Mesendoderm (in vitro differentiated cells): Measurements from ENCODE around the gene MED29.
"Not testable (repeated sequence)": the region's sequence is repeated elsewhere in the genome, so short reads cannot be mapped to it uniquely, and the experiment has no call there.

Experiments
- DNase-seq: peaks from one replicate; pipeline ENCODE4 v3.0.0; 2013
- H2AK5ac ChIP-seq: 2 replicates; pipeline ENCODE4 v1.6.1; 2013; ENCODE audit warnings: low read length, inconsistent platforms
- H2BK120ac ChIP-seq: 2 replicates; pipeline ENCODE4 v1.6.1; 2013; ENCODE audit warnings: low read depth, mild to moderate bottlenecking, low read length, moderate library complexity, mixed read lengths
- H2BK15ac ChIP-seq: replicated peaks from 2 replicates; pipeline ENCODE4 v1.6.1; 2013; ENCODE audit warnings: low read depth, mild to moderate bottlenecking, moderate library complexity
- H2BK5ac ChIP-seq: 2 replicates; pipeline ENCODE4 v1.6.1; 2013; ENCODE audit warnings: low read length, inconsistent platforms
- H3K18ac ChIP-seq: 2 replicates; pipeline ENCODE4 v1.6.1; 2013; ENCODE audit warnings: mild to moderate bottlenecking, low read length, mixed read lengths
- H3K23ac ChIP-seq: one replicate; pipeline ENCODE4 v1.6.1; 2013; ENCODE audit warnings: low read length
- H3K27ac ChIP-seq: 2 replicates; pipeline ENCODE4 v1.5.1; 2013; ENCODE audit warnings: low read depth, mild to moderate bottlenecking, inconsistent platforms, low read length, moderate library complexity
- H3K27me3 ChIP-seq: 2 replicates; pipeline ENCODE4 v1.6.1; 2013; ENCODE audit warnings: low read length, control low read depth, mild to moderate bottlenecking, inconsistent platforms; ENCODE audit not compliant: insufficient read depth, poor library complexity
- H3K36me3 ChIP-seq: 2 replicates; pipeline ENCODE4 v1.6.1; 2013; ENCODE audit warnings: low read length, inconsistent platforms; ENCODE audit not compliant: control insufficient read depth, insufficient read depth
- H3K4ac ChIP-seq: one replicate; pipeline ENCODE4 v1.6.1; 2013; ENCODE audit warnings: low read depth, mild to moderate bottlenecking, low read length, moderate library complexity
- H3K4me1 ChIP-seq: 2 replicates; pipeline ENCODE4 v1.6.1; 2013; ENCODE audit warnings: low read depth, low read length, inconsistent platforms; ENCODE audit not compliant: control insufficient read depth
- H3K4me2 ChIP-seq: 2 replicates; pipeline ENCODE4 v1.6.1; 2013; ENCODE audit warnings: low read length
- H3K4me3 ChIP-seq: 2 replicates; pipeline ENCODE4 v1.5.1; 2013; ENCODE audit warnings: mild to moderate bottlenecking, low read length
- H3K56ac ChIP-seq: one replicate; pipeline ENCODE4 v1.6.1; 2013; ENCODE audit warnings: low read length
- H3K79me1 ChIP-seq: 2 replicates; pipeline ENCODE4 v1.6.1; 2013; ENCODE audit warnings: low read length, inconsistent platforms
- H3K79me2 ChIP-seq: 2 replicates; pipeline ENCODE4 v1.6.1; 2013; ENCODE audit warnings: mild to moderate bottlenecking, low read length; ENCODE audit not compliant: control insufficient read depth, insufficient read depth
- H3K9ac ChIP-seq: 2 replicates; pipeline ENCODE4 v1.6.1; 2013; ENCODE audit warnings: low read length, inconsistent platforms
- H4K5ac ChIP-seq: one replicate; pipeline ENCODE4 v1.6.1; 2013; ENCODE audit warnings: low read length
- H4K8ac ChIP-seq: one replicate; pipeline ENCODE4 v1.6.1; 2013; ENCODE audit warnings: low read depth, mild to moderate bottlenecking, control low read depth, low read length, moderate library complexity
- WGBS: extraction: QIAGEN DNeasy Blood & Tissue Kit; methylation state at CpG from one replicate; pipeline ENCODE4 v1.1.7; 2013; ENCODE audit warnings: low lambda C conversion rate, missing lambda C conversion rate; ENCODE audit not compliant: insufficient coverage; ENCODE audit errors: extremely low coverage; 5-methylcytosine and 5-hydroxymethylcytosine counted together

Gene MED29

DNA sequence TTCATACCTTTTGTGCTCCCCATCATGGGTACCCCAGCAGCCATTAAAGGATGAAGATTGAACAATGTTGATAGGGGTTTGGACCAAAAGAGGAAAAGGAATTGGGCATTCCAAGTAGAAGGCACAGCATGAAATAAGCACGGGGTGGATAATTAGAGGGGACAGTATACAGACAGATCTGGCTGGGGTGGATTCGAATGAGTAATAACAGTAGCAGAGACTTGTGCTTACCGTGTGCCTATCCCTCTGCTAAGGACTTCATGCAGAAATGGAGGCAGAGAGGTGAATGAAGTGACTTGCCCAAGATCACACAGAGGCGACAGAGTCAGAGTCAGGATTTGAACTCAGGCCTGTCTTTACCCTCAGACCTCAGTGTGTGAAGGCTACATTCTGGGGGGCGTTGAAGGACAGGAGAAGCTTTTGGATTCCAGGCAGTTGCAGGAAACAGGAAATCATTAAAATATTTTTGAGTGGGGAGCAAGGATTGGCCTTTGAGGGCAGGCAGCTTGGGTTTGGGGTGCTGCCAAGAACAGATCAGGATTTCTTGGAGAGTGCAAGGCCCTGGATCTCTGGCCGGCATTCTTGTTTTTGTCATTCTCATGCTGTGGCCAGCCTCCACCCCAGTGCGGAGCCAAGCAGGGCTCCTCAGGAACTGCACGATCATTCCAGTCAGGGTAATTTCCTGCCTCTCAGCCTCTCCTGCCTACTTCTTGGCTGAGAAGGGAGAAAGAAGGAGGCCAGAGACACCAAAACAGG lies 19.0 kb upstream of the MED29 start:
- Histone ChIP-seq H3K4me2 (no peak overlapping the region), H3K27me3 (no peaks in the 10 kb centered on the region), H2BK15ac (no peak overlapping the region), H3K4me3 (no peak overlapping the region), H3K56ac (no peak overlapping the region), H2AK5ac (no peak overlapping the region), H3K23ac (no peak overlapping the region), H2BK5ac (no peak overlapping the region), H4K8ac (no peak overlapping the region), H3K79me1 (no peaks in the 10 kb centered on the region), H3K79me2 (no peaks in the 10 kb centered on the region), H3K36me3 (peaks cover 9% of the 10 kb centered on the region), H3K4ac (no peak overlapping the region), H3K9ac (no peak overlapping the region), H3K18ac (no peak overlapping the region), H4K5ac (no peak overlapping the region), H2BK120ac (no peak overlapping the region), H3K27ac (no peak overlapping the region), H3K4me1 (no peaks in the 10 kb centered on the region)
- WGBS, result no CpG with 5 or more reads among the region's 8 CpGs
- no peak for DNase-seq

- no peak overlapping the region for H3K56ac ChIP-seq
- H3K9ac ChIP-seq, result no peak overlapping the region
- no peak overlapping the region for H3K4me3 ChIP-seq
- H3K4me2 ChIP-seq, result no peak overlapping the region
- H3K4me1 ChIP-seq, result no peaks in the 10 kb centered on the region
- H3K36me3 ChIP-seq, result peaks cover 14% of the 10 kb centered on the region
- H3K79me1 ChIP-seq, result no peaks in the 10 kb centered on the region
- no CpG with 5 or more reads among the region's 2 CpGs for WGBS
- H4K8ac ChIP-seq, result no peak overlapping the region
- H3K79me2 ChIP-seq, result no peaks in the 10 kb centered on the region
- no peak overlapping the region for H3K4ac ChIP-seq
- no peaks in the 10 kb centered on the region for H3K27me3 ChIP-seq
- no peak for DNase-seq
- no peak overlapping the region for H2AK5ac ChIP-seq
- H2BK5ac ChIP-seq, result no peak overlapping the region
- no peak overlapping the region for H2BK120ac ChIP-seq
- no peak overlapping the region for H3K27ac ChIP-seq
- H4K5ac ChIP-seq, result no peak overlapping the region
- no peak overlapping the region for H3K23ac ChIP-seq
- no peak overlapping the region for H3K18ac ChIP-seq
- no peak overlapping the region for H2BK15ac ChIP-seq
These were observed 18.2 kb upstream of the MED29 start for GRCh38 chr19:39372941-39373340.

- no peak overlapping the region for H3K18ac ChIP-seq
- H3K4me1 ChIP-seq, result no peaks in the 10 kb centered on the region
- H3K27ac ChIP-seq, result no peak overlapping the region
- no peak overlapping the region for H4K5ac ChIP-seq
- no peaks in the 10 kb centered on the region for H3K27me3 ChIP-seq
- no peak overlapping the region for H2BK5ac ChIP-seq
- H3K4me3 ChIP-seq, result no peak overlapping the region
- no peaks in the 10 kb centered on the region for H3K79me2 ChIP-seq
- no peak overlapping the region for H3K9ac ChIP-seq
- H3K4ac ChIP-seq, result no peak overlapping the region
- no peak overlapping the region for H2AK5ac ChIP-seq
- H3K79me1 ChIP-seq, result no peaks in the 10 kb centered on the region
- no peak overlapping the region for H3K4me2 ChIP-seq
- no peak overlapping the region for H2BK15ac ChIP-seq
- H2BK120ac ChIP-seq, result no peak overlapping the region
- H3K23ac ChIP-seq, result no peak overlapping the region
- no peak overlapping the region for H4K8ac ChIP-seq
- H3K56ac ChIP-seq, result no peak overlapping the region
- H3K36me3 ChIP-seq, result peaks cover 16% of the 10 kb centered on the region
- DNase-seq, result no peak
These were observed 15.2 kb upstream of the MED29 start for GRCh38 chr19:39375929-39376328.

DNA sequence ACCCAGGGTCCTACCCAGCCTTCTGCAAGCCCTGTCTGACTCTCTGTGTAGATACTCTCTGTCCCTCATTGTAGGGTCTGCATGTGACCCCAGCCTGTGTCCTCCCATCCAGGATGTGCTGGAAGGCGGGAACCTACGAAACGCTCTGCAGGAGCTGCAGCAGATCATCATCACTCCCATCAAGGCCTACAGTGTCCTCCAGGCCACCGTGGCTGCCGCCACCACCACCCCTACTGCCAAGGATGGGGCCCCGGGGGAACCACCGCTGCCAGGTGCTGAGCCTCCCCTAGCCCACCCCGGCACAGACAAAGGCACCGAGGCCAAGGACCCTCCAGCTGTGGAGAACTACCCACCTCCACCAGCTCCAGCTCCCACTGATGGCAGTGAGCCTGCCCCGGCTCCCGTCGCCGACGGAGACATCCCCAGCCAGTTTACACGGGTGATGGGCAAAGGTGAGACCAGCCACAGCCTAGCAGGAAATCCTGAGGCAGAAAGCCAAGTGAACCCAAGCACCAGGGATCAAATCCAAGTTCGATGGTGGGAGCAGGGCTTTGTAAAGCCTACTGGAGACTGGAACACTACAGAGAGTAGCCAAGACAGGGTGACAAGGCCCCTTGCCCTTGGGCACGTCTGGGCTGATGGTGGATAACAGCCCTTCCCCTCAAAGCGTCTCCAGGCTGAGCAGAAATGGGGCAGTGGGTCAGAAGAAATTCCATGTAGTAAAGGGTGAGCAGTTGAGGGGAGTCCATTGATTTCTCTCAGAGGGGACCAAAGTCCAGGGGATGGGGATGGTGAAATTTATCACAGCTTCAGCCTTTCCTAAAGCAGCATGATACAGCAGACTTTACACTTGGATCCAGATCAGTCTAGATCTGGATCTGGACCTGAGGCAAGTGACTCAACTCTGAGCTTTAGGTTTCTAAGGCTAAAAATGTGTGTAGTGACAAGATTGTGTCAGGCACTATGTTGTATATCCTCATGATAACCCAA lies 13.5 kb upstream of the MED29 start:
- no peak overlapping the region for H3K56ac ChIP-seq
- H2AK5ac ChIP-seq, result no peak overlapping the region
- no peak overlapping the region for H3K27ac ChIP-seq
- no peak overlapping the region for H2BK15ac ChIP-seq
- H3K18ac ChIP-seq, result no peak overlapping the region
- no peak for DNase-seq
- H4K8ac ChIP-seq, result no peak overlapping the region
- H3K36me3 ChIP-seq, result peaks cover 23% of the 10 kb centered on the region
- H3K4me1 ChIP-seq, result no peaks in the 10 kb centered on the region
- no peaks in the 10 kb centered on the region for H3K79me2 ChIP-seq
- H3K27me3 ChIP-seq, result no peaks in the 10 kb centered on the region
- WGBS, result no CpG with 5 or more reads among the region's 18 CpGs
- H2BK120ac ChIP-seq, result no peak overlapping the region
- H3K9ac ChIP-seq, result no peak overlapping the region
- no peaks in the 10 kb centered on the region for H3K79me1 ChIP-seq
- H3K23ac ChIP-seq, result no peak overlapping the region
- no peak overlapping the region for H3K4me3 ChIP-seq
- H3K4ac ChIP-seq, result no peak overlapping the region
- no peak overlapping the region for H2BK5ac ChIP-seq
- H4K5ac ChIP-seq, result no peak overlapping the region
- H3K4me2 ChIP-seq, result no peak overlapping the region

DNA sequence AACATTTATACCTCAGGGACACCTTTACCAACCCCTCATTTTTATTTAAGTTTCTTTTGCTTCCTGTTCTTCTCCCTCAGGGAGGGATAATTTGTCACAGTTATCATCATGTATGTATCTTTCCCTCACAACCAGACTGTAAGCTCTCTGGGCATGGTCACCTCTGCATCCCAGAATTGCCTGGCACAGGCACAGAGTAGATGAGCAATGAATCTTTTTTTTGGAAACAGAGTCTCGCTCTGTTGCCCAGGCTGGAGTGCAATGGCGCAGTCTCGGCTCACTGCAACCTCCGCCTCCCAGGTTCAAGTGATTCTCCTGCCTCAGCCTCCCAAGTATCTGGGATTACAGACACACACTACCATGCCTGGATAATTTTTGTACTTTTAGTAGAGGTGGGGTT lies 11.8 kb upstream of the MED29 start:
- not testable (repeated sequence) for H3K4me1 ChIP-seq, H3K79me1 ChIP-seq, H2BK120ac ChIP-seq, H3K4ac ChIP-seq, DNase-seq, H3K79me2 ChIP-seq, H2BK15ac ChIP-seq, H3K27me3 ChIP-seq, H3K4me2 ChIP-seq, H3K23ac ChIP-seq, H2BK5ac ChIP-seq, H2AK5ac ChIP-seq, H4K5ac ChIP-seq, H3K4me3 ChIP-seq, H3K56ac ChIP-seq, H3K27ac ChIP-seq, H3K18ac ChIP-seq, H3K9ac ChIP-seq, H4K8ac ChIP-seq
- no CpG with 5 or more reads among the region's 4 CpGs for WGBS
- H3K36me3 ChIP-seq, result peaks cover 21% of the 10 kb centered on the region
